ENCODE data around the gene ABLIM2. TPM values are rescaled to one million over a fixed set of nuclear protein-coding genes. Genes with fewer than 3 reads are reported as not detected.

ABLIM2 gene
- total and polyA plus RNA-seq, 2 experiments from 2014 or later = 1.5 to 4.3 TPM

DNA sequence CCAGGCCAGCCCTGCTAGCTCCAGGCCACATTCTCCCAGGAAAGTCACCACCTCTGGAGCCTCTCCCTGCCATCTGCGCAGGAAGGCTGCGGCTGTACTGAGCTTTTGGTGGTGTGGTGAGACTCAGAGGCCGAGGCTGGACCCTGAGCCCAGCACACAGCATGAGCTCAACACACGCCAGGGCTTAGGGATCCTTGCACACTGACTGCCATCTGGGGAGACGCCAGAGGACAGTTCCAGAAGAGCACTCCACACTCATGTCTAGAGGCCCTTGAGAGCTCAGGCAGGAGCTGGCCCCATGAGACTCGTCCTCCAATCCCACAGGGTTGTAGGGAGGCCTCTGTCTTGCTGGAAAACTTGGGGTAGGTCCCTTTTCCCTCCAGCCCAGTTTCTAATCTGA is 40.6 kb downstream of the ABLIM2 start:
- H3K27me3 ChIP-seq (ENCODE audit: insufficient read depth) = no peaks in the 10 kb centered on the region
- ATAC-seq (no peak), DNase-seq (ENCODE audit: low spot score) (no peak)
- peaks cover 8% of the 10 kb centered on the region for H3K4me1 Mint-ChIP-seq
- no peaks in the 10 kb centered on the region for H3K4me1 ChIP-seq (ENCODE audit: insufficient read depth)
- H3K4me3 Mint-ChIP-seq = no peak overlapping the region
- H4K20me1 ChIP-seq (replicated peaks; ENCODE audit: insufficient read depth) = no peaks in the 10 kb centered on the region
- no peaks in the 10 kb centered on the region for H3K79me2 ChIP-seq (replicated peaks; ENCODE audit: insufficient read depth)
- no peak overlapping the region for H3K27ac ChIP-seq (ENCODE audit: low read depth)
- H3K4me2 ChIP-seq = no peak overlapping the region
- H3K27ac Mint-ChIP-seq = no peak overlapping the region
- H3K9me2 ChIP-seq (ENCODE audit: insufficient read depth) = peaks cover 2% of the 10 kb centered on the region; the same call in 1 of the 2 replicates
- H3K4me3 ChIP-seq = no peak overlapping the region
- H3K27me3 Mint-ChIP-seq (ENCODE audit: insufficient read depth, low read depth, poor library complexity) = peaks cover 9% of the 10 kb centered on the region
- H3K36me3 Mint-ChIP-seq (ENCODE audit: low read depth) = peaks cover 4% of the 10 kb centered on the region; the same call in 2 of the 3 replicates
- H3F3A ChIP-seq (replicated peaks; ENCODE audit: low read depth) = no peaks in the 10 kb centered on the region
- H3K9me3 Mint-ChIP-seq = peaks cover 4% of the 10 kb centered on the region; the same call in 1 of the 3 replicates
- TF ChIP-seq, protein P1, sequence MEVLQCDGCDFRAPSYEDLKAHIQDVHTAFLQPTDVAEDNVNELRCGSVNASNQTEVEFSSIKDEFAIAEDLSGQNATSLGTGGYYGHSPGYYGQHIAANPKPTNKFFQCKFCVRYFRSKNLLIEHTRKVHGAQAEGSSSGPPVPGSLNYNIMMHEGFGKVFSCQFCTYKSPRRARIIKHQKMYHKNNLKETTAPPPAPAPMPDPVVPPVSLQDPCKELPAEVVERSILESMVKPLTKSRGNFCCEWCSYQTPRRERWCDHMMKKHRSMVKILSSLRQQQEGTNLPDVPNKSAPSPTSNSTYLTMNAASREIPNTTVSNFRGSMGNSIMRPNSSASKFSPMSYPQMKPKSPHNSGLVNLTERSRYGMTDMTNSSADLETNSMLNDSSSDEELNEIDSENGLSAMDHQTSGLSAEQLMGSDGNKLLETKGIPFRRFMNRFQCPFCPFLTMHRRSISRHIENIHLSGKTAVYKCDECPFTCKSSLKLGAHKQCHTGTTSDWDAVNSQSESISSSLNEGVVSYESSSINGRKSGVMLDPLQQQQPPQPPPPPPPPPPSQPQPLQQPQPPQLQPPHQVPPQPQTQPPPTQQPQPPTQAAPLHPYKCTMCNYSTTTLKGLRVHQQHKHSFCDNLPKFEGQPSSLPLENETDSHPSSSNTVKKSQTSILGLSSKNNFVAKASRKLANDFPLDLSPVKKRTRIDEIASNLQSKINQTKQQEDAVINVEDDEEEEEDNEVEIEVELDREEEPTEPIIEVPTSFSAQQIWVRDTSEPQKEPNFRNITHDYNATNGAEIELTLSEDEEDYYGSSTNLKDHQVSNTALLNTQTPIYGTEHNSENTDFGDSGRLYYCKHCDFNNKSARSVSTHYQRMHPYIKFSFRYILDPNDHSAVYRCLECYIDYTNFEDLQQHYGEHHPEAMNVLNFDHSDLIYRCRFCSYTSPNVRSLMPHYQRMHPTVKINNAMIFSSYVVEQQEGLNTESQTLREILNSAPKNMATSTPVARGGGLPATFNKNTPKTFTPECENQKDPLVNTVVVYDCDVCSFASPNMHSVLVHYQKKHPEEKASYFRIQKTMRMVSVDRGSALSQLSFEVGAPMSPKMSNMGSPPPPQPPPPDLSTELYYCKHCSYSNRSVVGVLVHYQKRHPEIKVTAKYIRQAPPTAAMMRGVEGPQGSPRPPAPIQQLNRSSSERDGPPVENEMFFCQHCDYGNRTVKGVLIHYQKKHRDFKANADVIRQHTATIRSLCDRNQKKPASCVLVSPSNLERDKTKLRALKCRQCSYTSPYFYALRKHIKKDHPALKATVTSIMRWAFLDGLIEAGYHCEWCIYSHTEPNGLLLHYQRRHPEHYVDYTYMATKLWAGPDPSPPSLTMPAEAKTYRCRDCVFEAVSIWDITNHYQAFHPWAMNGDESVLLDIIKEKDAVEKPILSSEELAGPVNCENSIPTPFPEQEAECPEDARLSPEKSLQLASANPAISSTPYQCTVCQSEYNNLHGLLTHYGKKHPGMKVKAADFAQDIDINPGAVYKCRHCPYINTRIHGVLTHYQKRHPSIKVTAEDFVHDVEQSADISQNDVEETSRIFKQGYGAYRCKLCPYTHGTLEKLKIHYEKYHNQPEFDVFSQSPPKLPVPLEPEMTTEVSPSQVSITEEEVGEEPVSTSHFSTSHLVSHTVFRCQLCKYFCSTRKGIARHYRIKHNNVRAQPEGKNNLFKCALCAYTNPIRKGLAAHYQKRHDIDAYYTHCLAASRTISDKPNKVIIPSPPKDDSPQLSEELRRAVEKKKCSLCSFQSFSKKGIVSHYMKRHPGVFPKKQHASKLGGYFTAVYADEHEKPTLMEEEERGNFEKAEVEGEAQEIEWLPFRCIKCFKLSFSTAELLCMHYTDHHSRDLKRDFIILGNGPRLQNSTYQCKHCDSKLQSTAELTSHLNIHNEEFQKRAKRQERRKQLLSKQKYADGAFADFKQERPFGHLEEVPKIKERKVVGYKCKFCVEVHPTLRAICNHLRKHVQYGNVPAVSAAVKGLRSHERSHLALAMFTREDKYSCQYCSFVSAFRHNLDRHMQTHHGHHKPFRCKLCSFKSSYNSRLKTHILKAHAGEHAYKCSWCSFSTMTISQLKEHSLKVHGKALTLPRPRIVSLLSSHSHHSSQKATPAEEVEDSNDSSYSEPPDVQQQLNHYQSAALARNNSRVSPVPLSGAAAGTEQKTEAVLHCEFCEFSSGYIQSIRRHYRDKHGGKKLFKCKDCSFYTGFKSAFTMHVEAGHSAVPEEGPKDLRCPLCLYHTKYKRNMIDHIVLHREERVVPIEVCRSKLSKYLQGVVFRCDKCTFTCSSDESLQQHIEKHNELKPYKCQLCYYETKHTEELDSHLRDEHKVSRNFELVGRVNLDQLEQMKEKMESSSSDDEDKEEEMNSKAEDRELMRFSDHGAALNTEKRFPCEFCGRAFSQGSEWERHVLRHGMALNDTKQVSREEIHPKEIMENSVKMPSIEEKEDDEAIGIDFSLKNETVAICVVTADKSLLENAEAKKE (CRISPR knock-in tag; IDR thresholded peaks at IDR 0.05) = no peak
- TF ChIP-seq CREB1 (CRISPR knock-in tag; IDR thresholded peaks at IDR 0.05; ENCODE audit: low read depth) (no peak), STAT1 (IDR thresholded peaks at IDR 0.05; ENCODE audit: unreplicated experiment) (no peak), ZNF114 (CRISPR knock-in tag; IDR thresholded peaks at IDR 0.05) (no peak), ZNF331 (CRISPR knock-in tag; IDR thresholded peaks at IDR 0.05; ENCODE audit: low read depth) (no peak), POLR2AphosphoS5 (IDR thresholded peaks at IDR 0.05; ENCODE audit: low read depth) (no peak)
- TF ChIP-seq, protein P2, sequence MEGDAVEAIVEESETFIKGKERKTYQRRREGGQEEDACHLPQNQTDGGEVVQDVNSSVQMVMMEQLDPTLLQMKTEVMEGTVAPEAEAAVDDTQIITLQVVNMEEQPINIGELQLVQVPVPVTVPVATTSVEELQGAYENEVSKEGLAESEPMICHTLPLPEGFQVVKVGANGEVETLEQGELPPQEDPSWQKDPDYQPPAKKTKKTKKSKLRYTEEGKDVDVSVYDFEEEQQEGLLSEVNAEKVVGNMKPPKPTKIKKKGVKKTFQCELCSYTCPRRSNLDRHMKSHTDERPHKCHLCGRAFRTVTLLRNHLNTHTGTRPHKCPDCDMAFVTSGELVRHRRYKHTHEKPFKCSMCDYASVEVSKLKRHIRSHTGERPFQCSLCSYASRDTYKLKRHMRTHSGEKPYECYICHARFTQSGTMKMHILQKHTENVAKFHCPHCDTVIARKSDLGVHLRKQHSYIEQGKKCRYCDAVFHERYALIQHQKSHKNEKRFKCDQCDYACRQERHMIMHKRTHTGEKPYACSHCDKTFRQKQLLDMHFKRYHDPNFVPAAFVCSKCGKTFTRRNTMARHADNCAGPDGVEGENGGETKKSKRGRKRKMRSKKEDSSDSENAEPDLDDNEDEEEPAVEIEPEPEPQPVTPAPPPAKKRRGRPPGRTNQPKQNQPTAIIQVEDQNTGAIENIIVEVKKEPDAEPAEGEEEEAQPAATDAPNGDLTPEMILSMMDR (conservative IDR thresholded peaks at IDR 0.05; ENCODE audit: low read depth in 2 of 2) = no peak
- TF ChIP-seq, protein P3, sequence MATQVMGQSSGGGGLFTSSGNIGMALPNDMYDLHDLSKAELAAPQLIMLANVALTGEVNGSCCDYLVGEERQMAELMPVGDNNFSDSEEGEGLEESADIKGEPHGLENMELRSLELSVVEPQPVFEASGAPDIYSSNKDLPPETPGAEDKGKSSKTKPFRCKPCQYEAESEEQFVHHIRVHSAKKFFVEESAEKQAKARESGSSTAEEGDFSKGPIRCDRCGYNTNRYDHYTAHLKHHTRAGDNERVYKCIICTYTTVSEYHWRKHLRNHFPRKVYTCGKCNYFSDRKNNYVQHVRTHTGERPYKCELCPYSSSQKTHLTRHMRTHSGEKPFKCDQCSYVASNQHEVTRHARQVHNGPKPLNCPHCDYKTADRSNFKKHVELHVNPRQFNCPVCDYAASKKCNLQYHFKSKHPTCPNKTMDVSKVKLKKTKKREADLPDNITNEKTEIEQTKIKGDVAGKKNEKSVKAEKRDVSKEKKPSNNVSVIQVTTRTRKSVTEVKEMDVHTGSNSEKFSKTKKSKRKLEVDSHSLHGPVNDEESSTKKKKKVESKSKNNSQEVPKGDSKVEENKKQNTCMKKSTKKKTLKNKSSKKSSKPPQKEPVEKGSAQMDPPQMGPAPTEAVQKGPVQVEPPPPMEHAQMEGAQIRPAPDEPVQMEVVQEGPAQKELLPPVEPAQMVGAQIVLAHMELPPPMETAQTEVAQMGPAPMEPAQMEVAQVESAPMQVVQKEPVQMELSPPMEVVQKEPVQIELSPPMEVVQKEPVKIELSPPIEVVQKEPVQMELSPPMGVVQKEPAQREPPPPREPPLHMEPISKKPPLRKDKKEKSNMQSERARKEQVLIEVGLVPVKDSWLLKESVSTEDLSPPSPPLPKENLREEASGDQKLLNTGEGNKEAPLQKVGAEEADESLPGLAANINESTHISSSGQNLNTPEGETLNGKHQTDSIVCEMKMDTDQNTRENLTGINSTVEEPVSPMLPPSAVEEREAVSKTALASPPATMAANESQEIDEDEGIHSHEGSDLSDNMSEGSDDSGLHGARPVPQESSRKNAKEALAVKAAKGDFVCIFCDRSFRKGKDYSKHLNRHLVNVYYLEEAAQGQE (IDR thresholded peaks at IDR 0.05; ENCODE audit: unreplicated experiment) = no peak
- H3K36me3 ChIP-seq (ENCODE audit: insufficient read depth) = no peaks in the 10 kb centered on the region
- H2AFZ ChIP-seq = no peak overlapping the region
